ENCODE measurements around the gene ZFYVE9. TPM values are rescaled to one million over a fixed set of nuclear protein-coding genes. Genes with fewer than 3 reads are reported as not detected.

The ZFYVE9 gene
- total RNA-seq, 1 donor, result 6.6 TPM

DNA sequence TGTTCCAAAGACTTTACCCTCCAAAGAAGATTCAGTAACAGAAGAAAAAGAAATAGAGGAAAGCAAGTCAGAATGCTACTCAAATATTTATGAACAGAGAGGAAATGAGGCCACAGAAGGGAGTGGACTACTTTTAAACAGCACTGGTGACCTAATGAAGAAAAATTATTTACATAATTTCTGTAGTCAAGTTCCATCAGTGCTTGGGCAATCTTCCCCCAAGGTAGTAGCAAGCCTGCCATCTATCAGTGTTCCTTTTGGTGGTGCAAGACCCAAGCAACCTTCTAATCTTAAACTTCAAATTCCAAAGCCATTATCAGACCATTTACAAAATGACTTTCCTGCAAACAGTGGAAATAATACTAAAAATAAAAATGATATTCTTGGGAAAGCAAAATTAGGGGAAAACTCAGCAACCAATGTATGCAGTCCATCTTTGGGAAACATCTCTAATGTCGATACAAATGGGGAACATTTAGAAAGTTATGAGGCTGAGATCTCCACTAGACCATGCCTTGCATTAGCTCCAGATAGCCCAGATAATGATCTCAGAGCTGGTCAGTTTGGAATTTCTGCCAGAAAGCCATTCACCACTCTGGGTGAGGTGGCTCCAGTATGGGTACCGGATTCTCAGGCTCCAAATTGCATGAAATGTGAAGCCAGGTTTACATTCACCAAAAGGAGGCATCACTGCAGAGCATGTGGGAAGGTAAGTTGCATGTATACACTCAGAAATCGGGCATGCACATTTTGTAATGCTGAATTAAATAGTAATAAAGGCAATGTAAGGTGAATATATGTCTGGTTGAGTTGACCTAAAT is 97.2 kb downstream of the ZFYVE9 start:
- Histone ChIP-seq H3K4me1 (ENCODE audit: insufficient read depth, low read length) (peaks cover 15% of the 10 kb centered on the region), H3K4me3 (ENCODE audit: low read length) (no peak overlapping the region), H3K27me3 (ENCODE audit: insufficient read depth, low read length) (peaks cover 92% of the 10 kb centered on the region), H3K9me3 (ENCODE audit: low read depth, low read length) (no peaks in the 10 kb centered on the region)

- H3K4me1 ChIP-seq (ENCODE audit: insufficient read depth, low read length), result peaks cover 15% of the 10 kb centered on the region
- no peaks in the 10 kb centered on the region for H3K9me3 ChIP-seq (ENCODE audit: low read depth, low read length)
- no peak overlapping the region for H3K4me3 ChIP-seq (ENCODE audit: low read length)
- H3K27me3 ChIP-seq (ENCODE audit: insufficient read depth, low read length), result peaks cover 92% of the 10 kb centered on the region
Measured at GRCh38 chr1:52239708-52240001, 97.8 kb downstream of the ZFYVE9 start.

DNA sequence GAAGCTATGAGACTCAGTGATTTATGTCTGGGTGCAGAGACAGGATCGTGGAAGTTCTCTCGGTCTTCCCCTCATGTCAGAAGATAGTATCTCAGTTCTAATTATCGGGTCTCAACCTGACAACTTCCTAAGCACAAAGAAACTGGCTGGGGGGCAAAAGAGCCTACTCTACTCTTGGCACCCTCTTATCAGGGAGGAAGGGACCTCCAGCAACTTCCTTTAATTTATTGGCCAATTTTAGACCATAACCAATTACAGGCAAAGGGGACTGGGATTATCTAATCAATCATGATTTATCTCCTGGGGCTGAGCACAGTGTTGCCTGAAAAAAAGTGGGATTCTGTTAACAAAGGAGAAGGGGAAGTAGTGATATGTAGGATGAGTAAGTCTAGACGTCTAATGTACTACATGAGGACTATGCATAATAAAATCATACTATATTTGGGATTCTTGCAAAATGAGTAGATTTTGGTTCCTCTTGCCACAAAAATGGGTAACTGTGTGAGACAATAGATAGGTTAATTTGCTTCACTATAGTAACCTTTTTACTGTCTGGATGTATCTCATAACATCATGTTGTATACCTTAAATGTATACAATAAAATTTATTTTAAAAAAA is 98.8 kb downstream of the ZFYVE9 start:
- peaks cover 15% of the 10 kb centered on the region for H3K4me1 ChIP-seq (ENCODE audit: insufficient read depth, low read length)
- H3K4me3 ChIP-seq (ENCODE audit: low read length), result no peak overlapping the region
- H3K9me3 ChIP-seq (ENCODE audit: low read depth, low read length), result no peaks in the 10 kb centered on the region
- H3K27me3 ChIP-seq (ENCODE audit: insufficient read depth, low read length), result peaks cover 92% of the 10 kb centered on the region

DNA sequence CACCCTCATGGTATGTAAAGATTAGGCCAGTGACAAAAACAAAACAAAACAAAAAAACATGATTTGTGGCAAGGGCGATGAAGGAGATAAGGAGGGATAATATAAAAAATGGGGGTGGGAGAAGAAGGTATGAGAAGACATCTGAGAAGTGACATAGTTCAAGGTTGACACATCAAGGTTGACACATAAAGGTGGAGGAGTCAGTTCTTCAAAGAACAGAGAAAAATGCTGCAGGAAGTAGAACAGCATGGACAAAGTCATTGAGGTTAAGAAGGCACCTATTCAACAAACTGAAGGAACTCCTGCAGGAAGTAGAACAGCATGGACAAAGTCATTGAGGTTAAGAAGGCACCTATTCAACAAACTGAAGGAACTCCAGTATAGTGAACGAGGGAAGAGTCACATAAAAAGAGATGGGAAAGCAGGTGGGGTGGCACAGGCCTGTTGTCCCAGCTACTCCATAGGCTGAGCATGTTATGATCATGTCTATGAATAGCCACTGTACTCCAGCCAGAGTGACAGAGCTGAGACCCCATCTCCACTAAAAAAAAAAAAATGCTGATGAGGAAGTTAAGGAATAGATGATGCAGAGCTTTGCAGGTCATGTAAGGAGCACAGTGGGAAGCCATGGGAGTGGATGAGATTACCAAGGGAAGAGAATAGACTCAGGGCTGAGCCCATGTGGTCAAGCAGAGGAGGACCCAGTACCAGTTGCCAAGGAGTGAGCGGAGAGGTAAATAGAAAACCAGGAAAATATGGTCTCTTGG is 101.5 kb downstream of the ZFYVE9 start:
- Histone ChIP-seq H3K4me1 (ENCODE audit: insufficient read depth, low read length) (peaks cover 15% of the 10 kb centered on the region), H3K27me3 (ENCODE audit: insufficient read depth, low read length) (peaks cover 91% of the 10 kb centered on the region), H3K9me3 (ENCODE audit: low read depth, low read length) (no peaks in the 10 kb centered on the region), H3K4me3 (ENCODE audit: low read length) (no peak overlapping the region)

GRCh38 chr1:52249831-52250230 is 107.9 kb downstream of the ZFYVE9 start:
- peaks cover 97% of the 10 kb centered on the region for H3K27me3 ChIP-seq (ENCODE audit: insufficient read depth, low read length)
- H3K9me3 ChIP-seq (ENCODE audit: low read depth, low read length), result no peaks in the 10 kb centered on the region
- no peak overlapping the region for H3K4me3 ChIP-seq (ENCODE audit: low read length)
- H3K4me1 ChIP-seq (ENCODE audit: insufficient read depth, low read length), result no peaks in the 10 kb centered on the region

GRCh38 chr1:52253421-52253820 is 111.5 kb downstream of the ZFYVE9 start:
- no peaks in the 10 kb centered on the region for H3K4me1 ChIP-seq (ENCODE audit: insufficient read depth, low read length)
- peaks cover 85% of the 10 kb centered on the region for H3K27me3 ChIP-seq (ENCODE audit: insufficient read depth, low read length)
- no peak overlapping the region for H3K4me3 ChIP-seq (ENCODE audit: low read length)
- no peaks in the 10 kb centered on the region for H3K9me3 ChIP-seq (ENCODE audit: low read depth, low read length)

DNA sequence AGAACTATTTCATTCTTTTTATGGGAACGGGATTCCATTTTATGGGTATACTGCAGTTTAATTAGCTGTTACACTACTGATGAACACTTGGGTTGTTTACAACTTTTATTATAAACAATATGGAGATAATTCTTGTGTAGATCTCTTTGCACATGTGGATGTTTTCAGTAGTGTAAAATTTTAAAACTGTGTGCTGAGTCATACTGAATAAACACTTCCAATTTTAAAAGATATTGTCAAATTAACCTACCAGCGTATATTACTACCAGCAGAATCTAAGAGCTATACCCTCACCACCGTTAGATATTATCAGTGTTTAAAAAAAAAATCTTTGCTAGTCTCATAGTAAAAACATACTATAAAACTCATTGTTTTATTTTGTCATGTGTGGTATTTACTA is 118.0 kb downstream of the ZFYVE9 start:
- H3K9me3 ChIP-seq (ENCODE audit: low read depth, low read length), result no peaks in the 10 kb centered on the region
- H3K27me3 ChIP-seq (ENCODE audit: insufficient read depth, low read length), result peaks cover 65% of the 10 kb centered on the region
- no peak overlapping the region for H3K4me3 ChIP-seq (ENCODE audit: low read length)
- no peaks in the 10 kb centered on the region for H3K4me1 ChIP-seq (ENCODE audit: insufficient read depth, low read length)

GRCh38 chr1:52263153-52263910 is 121.4 kb downstream of the ZFYVE9 start:
- peaks cover 65% of the 10 kb centered on the region for H3K27me3 ChIP-seq (ENCODE audit: insufficient read depth, low read length)

DNA sequence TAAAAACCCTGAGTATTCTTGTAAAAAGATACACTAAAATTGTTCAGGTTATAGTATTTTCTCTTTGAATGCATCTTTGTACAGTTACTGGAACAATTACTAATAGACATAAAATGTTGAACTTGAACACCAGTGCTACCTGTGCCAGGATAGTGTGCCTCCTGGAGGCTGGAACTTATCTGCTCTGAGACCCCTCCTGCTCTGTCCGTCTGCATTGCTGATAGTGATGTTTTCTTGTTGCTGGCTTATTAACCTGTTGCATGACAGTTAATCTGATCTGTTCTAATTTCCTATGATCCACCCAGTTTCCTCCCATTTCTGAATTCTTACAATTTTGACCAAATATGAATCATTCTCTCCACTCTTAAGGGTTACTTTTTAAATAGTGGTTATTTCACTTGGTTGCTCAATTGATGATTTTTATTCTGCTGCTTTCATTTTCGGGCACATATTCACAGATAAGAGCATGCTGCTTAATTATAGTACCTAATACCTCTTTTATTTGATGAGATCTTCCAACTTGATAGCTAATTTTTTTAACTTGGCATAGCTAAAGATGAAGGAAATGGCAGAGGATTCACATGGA is 122.7 kb downstream of the ZFYVE9 start:
- Histone ChIP-seq H3K4me3 (ENCODE audit: low read length) (no peak overlapping the region), H3K9me3 (ENCODE audit: low read depth, low read length) (no peaks in the 10 kb centered on the region), H3K27me3 (ENCODE audit: insufficient read depth, low read length) (peaks cover 54% of the 10 kb centered on the region), H3K4me1 (ENCODE audit: insufficient read depth, low read length) (no peaks in the 10 kb centered on the region)

More at GRCh38 chr1:52263153-52263910, 121.4 kb downstream of the ZFYVE9 start:
- H3K4me1 ChIP-seq (ENCODE audit: insufficient read depth, low read length), result no peaks in the 10 kb centered on the region
- H3K4me3 ChIP-seq (ENCODE audit: low read length), result no peak overlapping the region
- H3K9me3 ChIP-seq (ENCODE audit: low read depth, low read length), result no peaks in the 10 kb centered on the region

- H3K9me3 ChIP-seq (ENCODE audit: low read depth, low read length), result no peaks in the 10 kb centered on the region
- peaks cover 44% of the 10 kb centered on the region for H3K27me3 ChIP-seq (ENCODE audit: insufficient read depth, low read length)
- H3K4me1 ChIP-seq (ENCODE audit: insufficient read depth, low read length), result no peaks in the 10 kb centered on the region
- no peak overlapping the region for H3K4me3 ChIP-seq (ENCODE audit: low read length)
Measured at GRCh38 chr1:52266507-52266906, 124.6 kb downstream of the ZFYVE9 start.

DNA sequence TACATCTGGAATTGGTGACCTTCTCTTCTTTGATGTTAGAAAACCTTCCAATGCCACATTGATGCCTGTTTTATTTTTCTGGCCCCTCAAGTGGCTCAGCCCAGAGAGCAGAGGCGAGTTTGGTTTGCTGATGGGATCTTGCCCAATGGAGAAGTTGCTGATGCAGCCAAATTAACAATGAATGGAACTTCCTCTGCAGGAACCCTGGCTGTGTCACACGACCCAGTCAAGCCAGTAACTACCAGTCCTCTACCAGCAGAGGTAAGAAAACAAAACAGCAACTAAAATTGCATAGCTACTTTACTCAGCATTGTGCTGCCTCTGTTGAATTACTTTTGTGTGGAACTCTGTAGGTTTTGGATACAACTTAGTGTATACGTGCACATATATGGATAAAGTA is 126.5 kb downstream of the ZFYVE9 start:
- Histone ChIP-seq H3K27me3 (ENCODE audit: insufficient read depth, low read length) (peaks cover 35% of the 10 kb centered on the region), H3K9me3 (ENCODE audit: low read depth, low read length) (no peaks in the 10 kb centered on the region), H3K4me1 (ENCODE audit: insufficient read depth, low read length) (no peaks in the 10 kb centered on the region), H3K4me3 (ENCODE audit: low read length) (no peak overlapping the region)

- Histone ChIP-seq H3K9me3 (ENCODE audit: low read depth, low read length) (no peaks in the 10 kb centered on the region), H3K4me1 (ENCODE audit: insufficient read depth, low read length) (no peaks in the 10 kb centered on the region), H3K4me3 (ENCODE audit: low read length) (no peak overlapping the region), H3K27me3 (ENCODE audit: insufficient read depth, low read length) (no peaks in the 10 kb centered on the region)
Measured at GRCh38 chr1:52281518-52281917, 139.6 kb downstream of the ZFYVE9 start.

- no peaks in the 10 kb centered on the region for H3K27me3 ChIP-seq (ENCODE audit: insufficient read depth, low read length)
- no peak overlapping the region for H3K4me3 ChIP-seq (ENCODE audit: low read length)
- no peaks in the 10 kb centered on the region for H3K4me1 ChIP-seq (ENCODE audit: insufficient read depth, low read length)
- H3K9me3 ChIP-seq (ENCODE audit: low read depth, low read length), result no peaks in the 10 kb centered on the region
Measured at GRCh38 chr1:52288286-52288685, 146.4 kb downstream of the ZFYVE9 start.

DNA sequence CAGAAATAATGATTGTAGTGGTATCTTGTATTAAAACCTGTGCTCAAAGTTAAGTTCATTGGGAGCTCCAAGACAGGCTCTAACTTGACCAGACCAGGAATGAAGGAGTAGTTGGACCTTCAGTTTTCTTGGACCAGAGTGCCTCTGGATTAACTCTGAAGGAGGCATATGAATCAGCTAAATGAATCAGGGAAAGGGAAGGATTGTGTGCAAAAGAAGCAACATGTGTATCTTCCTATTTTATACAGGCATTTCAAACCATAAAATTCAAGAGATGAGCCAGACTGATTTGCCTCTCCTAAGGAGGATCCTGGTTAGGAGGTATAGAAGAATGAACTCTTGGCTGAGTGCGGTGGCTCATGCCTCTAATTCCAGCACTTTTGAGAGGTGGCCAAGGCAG is 152.7 kb downstream of the ZFYVE9 start:
- H3K4me3 ChIP-seq (ENCODE audit: low read length), result no peak overlapping the region
- H3K9me3 ChIP-seq (ENCODE audit: low read depth, low read length), result no peaks in the 10 kb centered on the region
- no peaks in the 10 kb centered on the region for H3K27me3 ChIP-seq (ENCODE audit: insufficient read depth, low read length)
- no peaks in the 10 kb centered on the region for H3K4me1 ChIP-seq (ENCODE audit: insufficient read depth, low read length)

Data from mononuclear cell (primary cell).